Natural killer cell (primary cell): ENCODE results near the gene JADE2. TPM values are rescaled to one million over a fixed set of nuclear protein-coding genes. Genes with fewer than 3 reads are reported as not detected.

Experiments used
- ATAC-seq, 3 donors: fragments of 150-1000 bp in 2 of 3; fragments of 200-7000 bp in 1 of 3; cut with Tn5 transposase; 1 replicate in 1 of 3; 2 replicates in 2 of 3; pipeline ENCODE4 v1.10.0; 2021; ENCODE audit warnings: mild to moderate bottlenecking in 2 of 3, moderate library complexity in 2 of 3
- DNase-seq, 2 donors: peaks; one replicate each; pipeline versions ENCODE4 v3.0.0 to v3.0.0-alpha.2; 2013 to 2021; ENCODE audit warnings: mixed read lengths in 1 of 2
- H3K27ac ChIP-seq: one replicate; pipeline ENCODE4 v1.5.1; 2013; ENCODE audit warnings: mild to moderate bottlenecking, low read length
- H3K27me3 ChIP-seq: one replicate; pipeline ENCODE4 v1.6.1; 2013; ENCODE audit warnings: low read length; ENCODE audit not compliant: control insufficient read depth, insufficient read depth
- H3K36me3 ChIP-seq: one replicate; pipeline ENCODE4 v1.6.1; 2013; ENCODE audit warnings: low read length; ENCODE audit not compliant: control insufficient read depth, insufficient read depth
- H3K4me1 ChIP-seq: one replicate; pipeline ENCODE4 v1.6.1; 2013; ENCODE audit warnings: low read length; ENCODE audit not compliant: control insufficient read depth, insufficient read depth
- H3K4me3 ChIP-seq: one replicate; pipeline ENCODE4 v1.5.1; 2013; ENCODE audit warnings: low read length
- H3K9me3 ChIP-seq: one replicate; pipeline ENCODE4 v1.6.1; 2013; ENCODE audit warnings: low read length; ENCODE audit not compliant: control insufficient read depth, insufficient read depth
- H3K27ac Mint-ChIP-seq, 2 donors: one replicate each; pipeline ENCODE4 v1.8.0; 2022; ENCODE audit warnings: mild to moderate bottlenecking in 2 of 2, mixed read lengths in 2 of 2, moderate library complexity in 1 of 2
- H3K27me3 Mint-ChIP-seq, 2 donors: one replicate each; pipeline ENCODE4 v1.8.0; 2022; ENCODE audit warnings: low read depth in 2 of 2, mixed read lengths in 2 of 2
- H3K36me3 Mint-ChIP-seq: one replicate; pipeline ENCODE4 v1.8.0; 2022; ENCODE audit warnings: mixed read lengths
- H3K4me1 Mint-ChIP-seq, 2 donors: one replicate each; pipeline ENCODE4 v1.8.0; 2022; ENCODE audit warnings: mixed read lengths in 2 of 2
- H3K4me3 Mint-ChIP-seq: one replicate; pipeline ENCODE4 v1.8.0; 2022; ENCODE audit warnings: mild to moderate bottlenecking, moderate library complexity, mixed read lengths
- H3K9me3 Mint-ChIP-seq, 2 donors: one replicate each; pipeline ENCODE4 v1.8.0; 2022; ENCODE audit warnings: mixed read lengths in 2 of 2
- WGBS: methylation state at CpG from one replicate; pipeline ENCODE4 v1.1.7; 2013; ENCODE audit warnings: missing lambda C conversion rate; ENCODE audit not compliant: insufficient coverage; 5-methylcytosine and 5-hydroxymethylcytosine counted together
- intact Hi-C: fragments of 100-400 bp; cut with micrococcal nuclease; formaldehyde crosslinking; loops from one replicate; pipeline ENCODE4 v1.14.2; 2022
- total RNA-seq, 4 donors: library from RNA; stranded (reverse); fragments of 120-200 nt in 1 of 4; gene quantifications; one replicate each; pipeline versions ENCODE4 v1.2.3 to v1.2.4, GENCODE V29; 2013 to 2022
- TF ChIP-seq, protein P1 (sequence below): fragments of 200-600 bp; IDR thresholded peaks from one replicate; pipeline ENCODE4 v1.8.0; 2022; ENCODE audit warnings: antibody characterized with exemption

JADE2 gene
- total RNA-seq, 3 donors from 2014 or later (not counting 1 experiment from before 2014, with no cell fraction given), result 130 to 174 (median 173) TPM

DNA sequence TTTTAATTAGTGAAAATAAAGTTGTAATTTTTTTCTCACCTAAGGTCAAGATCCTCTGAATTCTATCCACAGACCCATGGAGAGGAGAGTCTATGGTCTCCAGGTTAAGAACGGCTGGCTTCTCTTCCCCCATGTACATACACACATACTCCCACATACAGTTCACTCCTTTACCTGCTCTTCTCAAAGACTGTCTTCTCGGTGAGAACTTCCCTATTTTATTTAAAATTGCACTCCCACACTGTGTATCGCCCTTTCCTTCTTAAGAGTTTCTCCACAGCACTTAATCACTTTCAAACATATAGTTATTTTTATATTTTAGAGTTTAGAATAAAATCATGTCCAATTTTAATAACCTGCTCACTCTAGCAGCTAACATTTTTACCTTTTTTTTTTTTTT is 3.6 kb upstream of the JADE2 start:
- no peak for DNase-seq
- Histone ChIP-seq H3K4me1 (peaks cover 7% of the 10 kb centered on the region), H3K36me3 (no peaks in the 10 kb centered on the region), H3K27ac (no peak overlapping the region), H3K4me3 (no peak overlapping the region), H3K27me3 (no peaks in the 10 kb centered on the region), H3K9me3 (no peaks in the 10 kb centered on the region)
- ATAC-seq, result no peak
- Mint-ChIP-seq H3K27ac (peak overlapping the region; percentile 92 to 96), H3K9me3 (no peaks in the 10 kb centered on the region), H3K4me3 (no peak overlapping the region), H3K4me1 (peaks cover 0 to 16% of the 10 kb centered on the region in 2 donors), H3K27me3 (no peaks in the 10 kb centered on the region), H3K36me3 (no peaks in the 10 kb centered on the region)
- TF ChIP-seq, protein P1, sequence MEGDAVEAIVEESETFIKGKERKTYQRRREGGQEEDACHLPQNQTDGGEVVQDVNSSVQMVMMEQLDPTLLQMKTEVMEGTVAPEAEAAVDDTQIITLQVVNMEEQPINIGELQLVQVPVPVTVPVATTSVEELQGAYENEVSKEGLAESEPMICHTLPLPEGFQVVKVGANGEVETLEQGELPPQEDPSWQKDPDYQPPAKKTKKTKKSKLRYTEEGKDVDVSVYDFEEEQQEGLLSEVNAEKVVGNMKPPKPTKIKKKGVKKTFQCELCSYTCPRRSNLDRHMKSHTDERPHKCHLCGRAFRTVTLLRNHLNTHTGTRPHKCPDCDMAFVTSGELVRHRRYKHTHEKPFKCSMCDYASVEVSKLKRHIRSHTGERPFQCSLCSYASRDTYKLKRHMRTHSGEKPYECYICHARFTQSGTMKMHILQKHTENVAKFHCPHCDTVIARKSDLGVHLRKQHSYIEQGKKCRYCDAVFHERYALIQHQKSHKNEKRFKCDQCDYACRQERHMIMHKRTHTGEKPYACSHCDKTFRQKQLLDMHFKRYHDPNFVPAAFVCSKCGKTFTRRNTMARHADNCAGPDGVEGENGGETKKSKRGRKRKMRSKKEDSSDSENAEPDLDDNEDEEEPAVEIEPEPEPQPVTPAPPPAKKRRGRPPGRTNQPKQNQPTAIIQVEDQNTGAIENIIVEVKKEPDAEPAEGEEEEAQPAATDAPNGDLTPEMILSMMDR, result no peak
- WGBS, result 13% methylated on average over 2 of the region's 3 CpGs
- intact Hi-C loops, result loop anchor here (10.0 kb wide), 2 partner anchors 297 to 383 kb away; partner anchors contain the start of genes PCBD2 and PPP2CA

DNA sequence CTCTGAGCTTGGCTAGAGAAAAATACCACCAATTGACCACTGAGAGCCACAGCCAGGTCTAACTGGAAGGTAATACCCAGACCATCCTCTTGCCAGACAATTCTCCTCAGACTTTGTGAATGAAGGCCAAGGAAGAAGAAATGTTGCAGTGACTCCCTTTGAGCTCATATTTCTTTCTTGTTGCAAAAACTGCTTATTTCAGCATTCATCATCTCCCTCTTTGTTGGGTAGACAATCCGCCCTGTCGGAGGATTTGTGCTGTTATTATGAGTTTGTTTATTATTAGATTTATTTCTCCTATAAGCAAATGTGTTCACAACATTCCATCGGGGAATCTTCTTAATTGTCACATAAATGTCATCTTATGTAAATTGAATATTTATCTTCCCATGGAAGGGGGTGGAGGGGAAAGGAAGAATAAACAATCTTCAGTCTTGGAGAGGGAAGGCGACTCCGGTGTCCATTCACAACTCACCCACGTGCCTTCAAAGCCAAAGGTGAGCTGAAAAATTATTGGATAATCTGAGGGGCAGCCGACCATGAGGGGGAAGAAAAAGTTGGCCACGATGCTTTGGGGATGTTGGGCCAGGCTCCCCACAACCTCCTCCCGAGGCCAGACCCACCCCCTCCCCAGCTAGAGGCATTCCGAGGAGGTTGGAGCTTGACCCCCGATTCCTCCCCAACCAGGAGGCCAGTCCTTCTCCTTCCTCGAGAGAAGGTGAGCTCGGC is 1.8 kb upstream of the JADE2 start:
- no peaks in the 10 kb centered on the region for H3K9me3 ChIP-seq
- H3K27me3 Mint-ChIP-seq, result no peaks in the 10 kb centered on the region
- TF ChIP-seq, protein P1, result no peak
- peak overlapping the region; percentile 75 for H3K4me3 ChIP-seq
- peaks cover 23% of the 10 kb centered on the region for H3K4me1 ChIP-seq
- H3K9me3 Mint-ChIP-seq, result no peaks in the 10 kb centered on the region
- peaks cover 9 to 34% of the 10 kb centered on the region in 2 donors for H3K4me1 Mint-ChIP-seq
- H3K27ac ChIP-seq, result peak overlapping the region; percentile 96
- H3K36me3 ChIP-seq, result no peaks in the 10 kb centered on the region
- no peaks in the 10 kb centered on the region for H3K27me3 ChIP-seq
- ATAC-seq (no peak), DNase-seq (no peak)
- peak overlapping the region; percentile 83 for H3K4me3 Mint-ChIP-seq
- intact Hi-C loops, result loop anchor here (10.0 kb wide), 2 partner anchors 299 to 381 kb away; partner anchors contain the start of genes PCBD2 and PPP2CA
- H3K36me3 Mint-ChIP-seq, result no peaks in the 10 kb centered on the region
- WGBS, result 31% methylated on average over 10 of the region's 13 CpGs
- peak overlapping the region; percentile 92 to 96 for H3K27ac Mint-ChIP-seq

DNA sequence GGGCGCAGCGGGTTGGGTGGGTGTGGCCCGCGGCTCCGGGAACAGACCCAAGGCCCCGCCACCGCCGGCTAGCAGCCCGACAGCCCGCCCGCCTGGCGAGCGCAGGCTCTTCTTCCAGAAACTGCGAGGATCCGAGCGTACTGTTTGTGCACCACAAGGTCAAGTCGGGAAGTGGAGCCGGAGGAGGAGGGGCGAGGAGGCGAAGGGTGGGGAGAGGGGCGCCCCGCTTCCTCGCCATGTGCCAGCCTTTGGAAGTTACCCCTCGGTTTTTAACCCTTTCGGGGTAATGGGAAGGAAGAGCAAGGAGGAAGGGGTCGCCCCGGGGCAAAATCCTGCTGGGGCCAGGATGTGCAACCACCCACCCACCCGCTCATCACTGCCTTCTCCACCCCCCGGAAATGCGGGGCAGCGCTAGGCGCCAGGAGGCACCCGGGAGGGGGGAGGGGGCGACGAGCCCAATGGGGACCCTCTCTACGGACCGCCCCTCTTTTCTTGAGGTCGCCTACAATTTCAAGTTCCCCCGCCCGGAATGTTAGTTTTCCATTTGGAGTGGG is 1.1 kb upstream of the JADE2 start:
- TF ChIP-seq, protein P1, result no peak
- peaks cover 30% of the 10 kb centered on the region for H3K4me1 ChIP-seq
- Mint-ChIP-seq H3K36me3 (no peaks in the 10 kb centered on the region), H3K27me3 (no peaks in the 10 kb centered on the region), H3K4me3 (peak overlapping the region; percentile 96), H3K4me1 (peaks cover 15 to 40% of the 10 kb centered on the region in 2 donors), H3K27ac (peak overlapping the region; percentile 92 to 96), H3K9me3 (no peaks in the 10 kb centered on the region)
- H3K9me3 ChIP-seq, result no peaks in the 10 kb centered on the region
- WGBS, result under 1% methylated on average over 39 of the region's 40 CpGs
- H3K4me3 ChIP-seq, result peak overlapping the region; percentile 75
- DNase-seq, result peak; percentile 56 to 83
- intact Hi-C loops, result loop anchor here (10.0 kb wide), 2 partner anchors 300 to 380 kb away; partner anchors contain the start of genes PCBD2 and PPP2CA
- no peaks in the 10 kb centered on the region for H3K27me3 ChIP-seq
- peak overlapping the region; percentile 96 for H3K27ac ChIP-seq
- no peaks in the 10 kb centered on the region for H3K36me3 ChIP-seq
- no peak for ATAC-seq
